Stimulated activated CD4-positive, alpha-beta T cell treated with anti-CD3 and anti-CD28 coated beads, Interleukin-15, amount 100 ng/mL, for 24 hours (primary cell): ENCODE results near the gene STAT4.

Experiments
- DNase-seq: peaks from one replicate; pipeline ENCODE4 v3.0.0-alpha.2; 2020

STAT4 gene

GRCh38 chr2:191039616-191040015, 111.2 kb downstream of the STAT4 start:
- DNase-seq = no peak

GRCh38 chr2:191038741-191039140, 112.1 kb downstream of the STAT4 start:
- DNase-seq = no peak

GRCh38 chr2:191038241-191038725, 112.5 kb downstream of the STAT4 start:
- DNase-seq = no peak

- no peak for DNase-seq
Measured at GRCh38 chr2:191037351-191037750, 113.4 kb downstream of the STAT4 start.

GRCh38 chr2:191036363-191036762, 114.4 kb downstream of the STAT4 start:
- DNase-seq = no peak

GRCh38 chr2:191032588-191033429, 118.0 kb downstream of the STAT4 start:
- DNase-seq = no peak

- DNase-seq = no peak
Measured at GRCh38 chr2:191031256-191031655, 119.5 kb downstream of the STAT4 start.

GRCh38 chr2:191030521-191031154, 120.2 kb downstream of the STAT4 start:
- DNase-seq = peak; percentile 41

- DNase-seq = no peak
Measured at GRCh38 chr2:191029280-191029950, 121.4 kb downstream of the STAT4 start.

GRCh38 chr2:191026377-191026776, 124.4 kb downstream of the STAT4 start:
- no peak for DNase-seq

- DNase-seq = no peak
Measured at GRCh38 chr2:191025135-191025534, 125.7 kb downstream of the STAT4 start.

GRCh38 chr2:191023235-191023679, 127.5 kb downstream of the STAT4 start:
- peak; percentile 41 for DNase-seq

- peak; percentile 59 for DNase-seq
Measured at GRCh38 chr2:191020742-191021381, 129.9 kb downstream of the STAT4 start.

GRCh38 chr2:191020221-191020741, 130.5 kb downstream of the STAT4 start:
- DNase-seq = peak; percentile 95

- no peak for DNase-seq
Measured at GRCh38 chr2:191019376-191019775, 131.4 kb downstream of the STAT4 start.

- DNase-seq = no peak
Measured at GRCh38 chr2:191018643-191019119, 132.1 kb downstream of the STAT4 start.

GRCh38 chr2:191018048-191018447, 132.7 kb downstream of the STAT4 start:
- DNase-seq = no peak

GRCh38 chr2:191015831-191016230, 135.0 kb downstream of the STAT4 start:
- DNase-seq = no peak

- no peak for DNase-seq
Measured at GRCh38 chr2:191015239-191015638, 135.6 kb downstream of the STAT4 start.

- DNase-seq = no peak
Measured at GRCh38 chr2:191014653-191015020, 136.2 kb downstream of the STAT4 start.

GRCh38 chr2:191013932-191014652, 136.7 kb downstream of the STAT4 start, which contains the start of gene STAT1:
TSS of gene STAT1 (minus strand) at chr2:191014171. CDS start at chr2:191010003, 4,168 bp downstream.
- peak; percentile 96 for DNase-seq

- no peak for DNase-seq
Measured at GRCh38 chr2:191013682-191013931, 137.2 kb downstream of the STAT4 start.
